ENCODE results near the gene RAB28. TPM values are rescaled to one million over a fixed set of nuclear protein-coding genes. Genes with fewer than 3 reads are reported as not detected.

Gene RAB28
- total RNA-seq, 1 donor from 2014 or later, result 17.9 TPM

DNA sequence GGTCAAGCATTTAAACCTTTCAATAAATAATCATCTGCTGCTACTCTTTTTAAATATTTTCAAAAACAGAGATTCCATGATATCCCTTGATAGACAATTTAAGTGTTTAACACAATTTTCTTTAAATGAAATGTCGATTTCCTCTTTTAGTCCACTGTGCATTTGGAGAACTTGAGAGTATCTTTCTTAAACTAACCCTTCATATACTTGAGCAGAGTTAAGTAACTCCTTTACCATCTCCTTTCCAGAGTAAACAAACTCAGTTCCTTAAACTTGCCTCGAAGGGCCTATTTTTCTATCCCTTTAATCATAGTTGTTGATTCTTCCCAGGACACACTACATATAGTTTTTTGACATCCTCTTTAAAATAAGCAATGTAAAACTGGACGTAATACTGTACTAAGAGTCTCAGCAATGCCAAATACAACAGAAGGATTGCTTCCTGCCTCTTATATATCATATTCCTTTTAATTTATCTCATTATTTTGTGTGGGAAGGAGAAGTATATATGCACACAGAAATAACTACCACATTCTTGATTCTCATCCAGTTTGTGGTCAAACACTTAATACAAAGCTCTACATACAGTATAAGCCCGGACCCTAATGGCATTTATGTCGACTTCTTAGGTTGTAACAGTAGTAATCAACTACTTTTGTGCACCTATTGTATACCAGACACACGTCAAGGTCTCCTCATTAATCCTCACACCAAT, 22.8 kb downstream of the RAB28 start:
- Histone ChIP-seq H3K27me3 (no peaks in the 10 kb centered on the region), H3K9me3 (no peaks in the 10 kb centered on the region), H3K27ac (no peak overlapping the region), H3K36me3 (peaks cover 4% of the 10 kb centered on the region), H3K4me1 (no peaks in the 10 kb centered on the region), H3K4me3 (no peak overlapping the region)
- TF ChIP-seq, protein P1, sequence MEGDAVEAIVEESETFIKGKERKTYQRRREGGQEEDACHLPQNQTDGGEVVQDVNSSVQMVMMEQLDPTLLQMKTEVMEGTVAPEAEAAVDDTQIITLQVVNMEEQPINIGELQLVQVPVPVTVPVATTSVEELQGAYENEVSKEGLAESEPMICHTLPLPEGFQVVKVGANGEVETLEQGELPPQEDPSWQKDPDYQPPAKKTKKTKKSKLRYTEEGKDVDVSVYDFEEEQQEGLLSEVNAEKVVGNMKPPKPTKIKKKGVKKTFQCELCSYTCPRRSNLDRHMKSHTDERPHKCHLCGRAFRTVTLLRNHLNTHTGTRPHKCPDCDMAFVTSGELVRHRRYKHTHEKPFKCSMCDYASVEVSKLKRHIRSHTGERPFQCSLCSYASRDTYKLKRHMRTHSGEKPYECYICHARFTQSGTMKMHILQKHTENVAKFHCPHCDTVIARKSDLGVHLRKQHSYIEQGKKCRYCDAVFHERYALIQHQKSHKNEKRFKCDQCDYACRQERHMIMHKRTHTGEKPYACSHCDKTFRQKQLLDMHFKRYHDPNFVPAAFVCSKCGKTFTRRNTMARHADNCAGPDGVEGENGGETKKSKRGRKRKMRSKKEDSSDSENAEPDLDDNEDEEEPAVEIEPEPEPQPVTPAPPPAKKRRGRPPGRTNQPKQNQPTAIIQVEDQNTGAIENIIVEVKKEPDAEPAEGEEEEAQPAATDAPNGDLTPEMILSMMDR (IDR thresholded peaks at IDR 0.05), result no peak
- no peak for DNase-seq
- no peak for ATAC-seq
- intact Hi-C loops (cut with DNase I), result no loop called here

DNA sequence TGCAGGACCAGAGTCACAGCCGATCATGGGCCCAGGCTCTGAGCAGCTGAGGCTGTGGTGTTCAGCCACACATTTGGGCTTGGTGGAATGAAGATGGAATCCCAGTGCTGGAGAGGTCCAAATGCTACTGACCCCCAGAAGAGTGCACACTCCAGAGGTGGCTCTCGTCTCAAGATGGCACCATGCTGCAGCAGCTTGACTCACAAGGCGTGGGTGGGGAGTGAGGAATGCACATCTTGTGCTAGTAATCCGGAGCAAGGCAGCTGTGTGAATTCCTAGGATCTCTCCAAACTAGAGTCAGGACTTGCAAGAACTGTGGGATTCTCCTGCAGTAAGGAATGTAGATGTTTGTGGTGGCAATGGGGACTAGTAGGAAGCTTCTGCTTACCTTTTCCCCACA, 28.7 kb downstream of the RAB28 start:
- H3K27ac ChIP-seq, result no peak overlapping the region
- no peak overlapping the region for H3K4me3 ChIP-seq
- intact Hi-C loops (cut with DNase I), result no loop called here
- no peaks in the 10 kb centered on the region for H3K9me3 ChIP-seq
- no peak for ATAC-seq
- DNase-seq, result no peak
- no peaks in the 10 kb centered on the region for H3K4me1 ChIP-seq
- peaks cover 9% of the 10 kb centered on the region for H3K36me3 ChIP-seq
- no peaks in the 10 kb centered on the region for H3K27me3 ChIP-seq
- TF ChIP-seq, protein P1 (IDR thresholded peaks at IDR 0.05), result no peak

DNA sequence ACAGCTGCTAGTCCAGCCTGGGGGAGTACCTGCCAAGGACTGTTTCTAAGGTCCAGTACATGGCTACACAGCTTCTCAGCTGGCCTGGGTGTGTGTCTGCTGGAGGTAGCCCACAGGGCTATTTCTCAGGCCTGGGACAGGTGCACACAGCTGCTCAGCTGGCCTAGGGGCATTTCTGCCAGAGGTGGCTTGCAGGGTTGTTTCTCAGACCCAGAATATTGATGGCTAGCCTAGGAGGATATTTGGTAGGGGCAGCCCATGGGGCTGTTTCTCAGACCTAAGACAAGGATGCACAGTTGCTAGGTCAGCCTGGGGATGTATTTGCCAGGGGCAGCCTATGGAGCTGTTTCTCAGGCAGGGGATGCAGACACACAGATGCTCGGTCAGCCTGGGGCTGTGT, 29.4 kb downstream of the RAB28 start:
- Histone ChIP-seq H3K9me3 (no peaks in the 10 kb centered on the region), H3K27me3 (no peaks in the 10 kb centered on the region), H3K36me3 (peaks cover 5% of the 10 kb centered on the region), H3K27ac (no peak overlapping the region), H3K4me1 (no peaks in the 10 kb centered on the region), H3K4me3 (no peak overlapping the region)
- TF ChIP-seq, protein P1 (IDR thresholded peaks at IDR 0.05), result no peak
- intact Hi-C loops (cut with DNase I), result no loop called here
- DNase-seq (no peak), ATAC-seq (no peak)

DNA sequence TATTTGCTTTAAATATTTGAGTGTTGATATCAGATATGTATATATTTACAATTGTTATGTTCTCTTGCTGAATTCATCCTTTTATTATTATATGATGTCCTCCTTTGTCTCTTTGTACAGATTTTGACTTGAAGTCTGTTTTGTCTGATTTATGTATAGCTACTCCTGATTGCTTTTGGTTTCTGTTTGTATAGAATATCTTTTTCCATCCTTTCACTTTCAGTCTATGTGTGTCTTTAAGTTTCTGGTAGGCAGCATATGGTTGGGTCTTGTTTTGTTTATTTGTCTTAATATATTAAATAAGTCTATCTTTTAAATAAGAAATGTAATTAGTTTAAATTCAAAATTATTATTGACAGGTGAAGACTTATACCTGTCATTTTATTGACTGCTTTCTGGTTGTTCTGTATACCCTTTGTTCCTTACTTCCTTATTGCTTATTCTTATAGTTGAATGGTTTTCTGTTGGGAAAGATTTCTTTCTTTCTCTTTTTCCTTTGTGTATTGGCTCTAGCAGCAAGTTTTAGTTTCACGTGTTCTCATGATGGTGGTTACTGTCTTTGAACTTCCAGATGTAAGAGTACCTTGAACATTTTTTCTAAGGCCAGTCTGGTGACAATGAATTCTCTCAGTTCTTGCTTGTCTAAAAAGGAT, 31.1 kb downstream of the RAB28 start:
- DNase-seq, result no peak
- Histone ChIP-seq H3K27ac (no peak overlapping the region), H3K36me3 (peaks cover 5% of the 10 kb centered on the region), H3K27me3 (no peaks in the 10 kb centered on the region), H3K4me3 (no peak overlapping the region), H3K4me1 (no peaks in the 10 kb centered on the region), H3K9me3 (no peaks in the 10 kb centered on the region)
- TF ChIP-seq, protein P1 (IDR thresholded peaks at IDR 0.05), result no peak
- intact Hi-C loops (cut with DNase I), result no loop called here
- ATAC-seq, result no peak

DNA sequence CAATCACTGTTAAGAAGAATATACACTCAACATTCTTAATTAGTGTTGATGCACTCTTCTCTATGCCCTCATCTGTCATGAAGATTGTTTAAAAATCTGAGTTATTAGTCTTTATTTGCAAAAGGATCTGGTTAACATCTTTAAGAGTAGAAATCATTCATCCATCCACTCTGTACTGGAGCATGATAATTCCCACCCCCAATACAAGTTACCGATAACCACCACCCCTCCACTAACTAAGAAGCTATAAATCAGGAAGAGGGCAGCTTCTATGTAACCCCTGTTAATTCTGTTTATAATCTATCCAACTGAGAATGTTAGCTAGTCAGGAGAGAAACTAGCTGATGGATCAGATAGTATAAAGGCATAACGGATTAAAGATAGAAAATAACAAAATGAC, 34.5 kb downstream of the RAB28 start:
- TF ChIP-seq, protein P1 (IDR thresholded peaks at IDR 0.05), result no peak

More for the DNA sequence above, 34.5 kb downstream of the RAB28 start:
- Histone ChIP-seq H3K4me1 (no peaks in the 10 kb centered on the region), H3K36me3 (no peaks in the 10 kb centered on the region), H3K27me3 (no peaks in the 10 kb centered on the region), H3K9me3 (no peaks in the 10 kb centered on the region), H3K27ac (no peak overlapping the region), H3K4me3 (no peak overlapping the region)
- DNase-seq (no peak), ATAC-seq (no peak)
- intact Hi-C loops (cut with DNase I), result no loop called here
